ENCODE data around the gene BTF3.
"Not testable (repeated sequence)": the region's sequence is repeated elsewhere in the genome, so short reads cannot be mapped to it uniquely, and the experiment has no call there.

The BTF3 gene

DNA sequence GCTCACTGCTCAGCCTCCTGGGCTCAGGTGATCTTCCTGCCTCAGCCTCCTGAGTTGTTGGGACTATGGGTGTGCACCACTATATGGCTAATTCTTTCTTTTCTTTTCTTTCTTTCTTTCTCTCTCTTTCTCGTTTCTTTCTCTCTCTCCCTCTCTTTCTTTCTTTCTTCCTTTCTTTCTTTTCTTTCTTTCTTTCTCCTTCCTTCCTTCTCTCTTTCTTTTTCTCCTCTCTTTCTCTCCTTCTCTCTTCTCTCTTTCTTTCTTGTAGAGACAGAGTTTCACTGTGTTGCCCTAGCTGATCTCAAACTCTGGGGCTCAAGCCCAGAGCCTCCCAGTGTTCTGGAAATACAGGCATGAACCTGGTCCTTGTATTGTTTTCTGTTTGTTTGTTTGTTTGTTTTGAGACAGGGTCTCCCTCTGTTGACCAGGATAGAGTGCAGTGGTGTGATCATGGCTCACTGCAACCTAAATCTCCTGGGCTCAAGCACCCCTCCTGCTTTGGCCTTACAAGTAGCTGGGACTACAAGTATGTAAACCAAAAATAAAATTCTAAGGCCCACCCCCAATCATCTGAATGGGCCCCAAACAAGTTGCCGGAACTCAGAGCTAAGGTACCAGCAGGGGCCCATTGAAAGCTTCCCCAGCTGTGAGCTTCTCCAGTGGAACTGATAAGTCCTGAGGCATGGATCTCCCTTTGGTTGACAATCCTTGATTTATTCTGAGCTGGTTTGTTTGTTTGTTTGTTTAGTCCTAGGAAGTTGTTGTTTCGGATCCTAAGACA, 11.9 kb upstream of the BTF3 start:
- no peak for DNase-seq (ENCODE audit: low read depth)

DNA sequence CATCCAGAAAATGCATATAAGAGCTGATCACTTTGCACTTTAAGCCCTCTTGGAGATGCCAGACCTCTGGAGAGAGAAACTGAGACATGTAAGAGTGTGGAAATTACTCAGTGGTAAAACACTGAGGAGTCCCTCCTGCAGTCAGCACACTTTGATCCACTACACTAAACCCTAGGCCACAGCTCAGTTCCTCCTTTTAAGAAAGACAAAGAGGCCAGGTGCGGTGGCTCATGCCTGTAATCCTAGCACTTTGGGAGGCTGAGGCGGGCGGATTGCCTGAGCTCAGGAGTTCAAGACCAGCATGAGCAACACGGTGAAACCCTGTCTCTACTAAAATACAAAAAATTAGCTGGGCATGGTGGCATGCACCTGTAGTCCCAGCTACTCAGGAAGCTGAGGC, 11.0 kb upstream of the BTF3 start:
- DNase-seq (ENCODE audit: low read depth): not testable (repeated sequence)

DNA sequence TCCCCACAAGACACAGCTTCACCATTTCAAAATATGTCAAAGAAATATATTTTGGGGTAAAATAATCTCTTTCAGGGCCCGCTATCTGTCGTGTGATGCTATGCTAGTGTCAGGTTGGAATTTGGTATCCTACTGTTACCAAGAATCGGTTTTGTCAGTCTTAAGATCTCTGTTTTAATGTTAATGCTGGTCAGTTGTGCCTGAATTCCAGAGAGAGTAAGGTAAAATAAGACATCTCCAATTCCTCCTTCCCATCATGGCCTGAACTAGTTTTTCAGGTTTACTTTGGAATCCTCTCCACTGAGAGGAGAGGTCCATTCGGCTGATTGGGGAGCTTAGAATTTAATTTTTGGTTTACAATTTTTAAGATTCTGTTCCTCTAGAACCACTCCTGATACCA, 10.4 kb upstream of the BTF3 start:
- DNase-seq (ENCODE audit: low read depth): no peak

DNA sequence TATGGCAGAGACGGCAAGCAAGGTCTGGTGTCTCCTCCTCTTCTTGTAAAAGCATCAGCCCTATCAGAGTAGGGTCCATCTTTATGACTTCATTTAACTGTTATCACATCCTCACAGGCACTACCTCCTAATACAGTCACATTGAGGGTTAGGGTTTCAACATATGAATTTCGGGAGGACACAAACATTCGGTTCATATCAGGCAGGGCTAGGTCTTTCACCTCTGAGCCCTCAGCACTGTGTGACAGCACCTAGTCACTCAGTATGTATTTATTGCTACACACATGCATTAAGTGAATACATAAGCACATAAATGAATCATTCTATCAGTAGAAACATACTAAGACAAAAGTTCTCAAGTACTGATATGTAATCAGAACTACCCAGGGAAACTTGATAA, 9.4 kb upstream of the BTF3 start:
- DNase-seq (ENCODE audit: low read depth): no peak

DNA sequence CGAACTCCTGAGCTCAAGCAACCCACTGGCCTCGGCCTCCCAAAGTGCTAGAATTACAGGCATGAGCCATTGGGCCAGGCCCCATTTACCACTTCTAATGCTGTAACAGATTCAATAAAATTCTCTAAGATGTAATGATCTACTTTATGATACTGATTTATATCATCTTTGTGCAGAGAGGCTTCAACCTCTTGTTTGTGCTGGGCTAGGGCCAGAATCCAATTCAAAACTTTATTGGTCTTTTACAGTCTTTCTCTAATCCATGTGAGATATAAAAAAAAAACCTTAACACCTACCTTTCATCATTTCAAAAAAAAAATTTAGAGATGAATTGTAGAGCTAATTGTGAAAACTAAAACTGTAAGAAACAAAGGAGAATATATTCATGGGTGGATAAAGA, 8.2 kb upstream of the BTF3 start:
- DNase-seq (ENCODE audit: low read depth): no peak

DNA sequence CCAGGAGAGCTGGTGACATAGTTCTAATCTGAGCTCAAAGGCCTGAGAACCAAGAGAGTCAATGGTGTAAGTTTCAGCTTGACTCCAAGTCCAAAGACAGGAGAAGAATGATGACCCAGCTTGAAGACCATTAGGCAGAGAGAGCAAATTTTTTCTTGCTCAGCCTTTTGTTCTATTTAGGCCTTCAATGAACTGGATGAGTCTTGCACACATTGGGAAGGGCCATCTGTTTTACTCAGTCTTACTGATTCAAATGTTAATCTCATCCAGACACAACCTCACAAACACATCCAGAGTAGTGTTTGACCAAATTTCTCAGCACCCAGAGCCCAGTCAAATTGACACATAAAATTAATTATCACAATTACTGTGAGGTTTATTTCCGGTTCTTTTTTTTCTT, 7.1 kb upstream of the BTF3 start:
- DNase-seq (ENCODE audit: low read depth): no peak

DNA sequence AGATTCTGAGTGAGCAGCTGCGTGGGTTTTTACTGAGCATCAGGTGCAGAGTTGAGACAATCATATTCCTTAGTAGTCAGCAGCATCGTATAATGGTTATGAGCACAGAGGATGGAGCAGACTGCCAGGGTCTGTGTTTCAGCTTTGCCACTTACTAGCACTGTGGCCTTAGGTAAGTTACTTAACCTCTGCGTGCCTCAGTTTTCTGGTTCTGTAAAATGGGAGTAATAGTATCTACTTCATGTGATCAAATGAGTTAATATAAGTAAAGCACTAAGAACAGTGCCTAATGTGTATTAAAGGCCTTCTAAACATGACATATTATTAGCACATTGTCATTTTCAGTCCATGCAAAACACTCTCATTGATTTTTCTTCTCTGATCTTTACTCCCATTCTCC, 4.8 kb upstream of the BTF3 start:
- DNase-seq (ENCODE audit: low read depth): no peak

DNA sequence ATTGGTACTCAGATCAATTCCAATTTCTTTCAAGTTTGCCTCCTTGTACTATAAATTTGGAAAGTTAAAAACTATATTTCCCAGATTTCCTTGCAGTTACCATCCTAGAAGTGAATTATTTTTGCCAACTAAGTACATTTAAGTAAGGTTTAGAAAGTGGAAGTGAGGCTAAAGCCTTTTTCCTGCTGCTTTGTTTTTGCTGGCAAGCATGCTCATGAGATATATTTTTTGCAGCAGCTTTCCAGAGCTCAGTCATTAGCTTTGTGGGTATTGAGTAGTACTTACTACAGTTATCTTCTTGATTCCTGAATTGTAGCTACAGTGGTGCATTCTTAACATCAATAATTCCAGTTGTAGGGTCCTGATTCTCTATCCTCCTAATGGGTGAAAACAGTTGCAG, 3.5 kb upstream of the BTF3 start:
- no peak for DNase-seq (ENCODE audit: low read depth)

DNA sequence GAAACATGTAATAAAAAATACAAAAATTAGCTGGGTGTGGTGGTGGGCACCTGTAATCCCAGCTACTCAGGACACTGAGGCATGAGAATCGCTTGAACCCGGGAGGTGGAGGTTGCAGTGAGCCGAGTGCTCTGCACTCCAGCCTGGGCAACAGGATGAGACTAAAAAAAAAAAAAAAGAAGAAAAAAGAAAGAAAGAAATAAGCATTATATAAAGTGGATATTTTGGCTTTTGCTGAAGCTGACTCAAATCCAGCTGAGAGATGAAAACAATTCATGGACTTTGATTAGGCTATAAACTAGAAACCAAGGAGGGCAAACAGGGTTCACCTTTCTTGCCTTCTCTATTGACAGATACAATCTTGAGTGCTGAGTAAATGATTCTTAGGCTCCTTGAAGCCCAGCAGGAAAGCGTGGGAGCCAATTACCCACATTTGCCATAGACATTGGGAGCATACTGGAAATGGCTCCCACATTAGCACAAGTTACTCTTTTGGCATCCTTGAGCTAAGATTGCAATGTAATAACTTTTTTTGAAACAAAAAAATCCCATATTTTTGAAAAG, 2.4 kb upstream of the BTF3 start:
- DNase-seq (ENCODE audit: low read depth): no peak

DNA sequence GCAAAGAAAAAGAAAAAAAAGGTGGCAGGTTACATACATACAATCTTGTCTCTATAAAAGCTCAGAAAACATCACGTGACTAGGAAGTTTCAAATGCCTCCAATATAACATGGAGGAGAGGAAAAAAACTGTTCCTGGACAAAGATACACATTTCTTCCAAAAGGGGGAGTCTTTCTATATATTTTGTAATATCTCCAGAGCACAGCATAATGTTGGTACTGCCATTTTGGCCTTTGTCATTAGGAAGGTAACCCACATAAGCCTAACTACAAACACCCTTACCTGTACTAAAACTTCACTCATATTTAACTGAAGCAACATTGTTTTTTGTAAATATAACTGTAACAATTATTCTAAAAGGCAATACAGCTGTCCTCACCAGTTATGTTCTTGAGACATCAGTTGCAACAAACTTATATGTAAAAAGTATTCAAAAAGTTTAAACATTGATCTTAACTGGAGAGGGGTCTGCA, 1.2 kb upstream of the BTF3 start:
- no peak for DNase-seq (ENCODE audit: low read depth)

DNA sequence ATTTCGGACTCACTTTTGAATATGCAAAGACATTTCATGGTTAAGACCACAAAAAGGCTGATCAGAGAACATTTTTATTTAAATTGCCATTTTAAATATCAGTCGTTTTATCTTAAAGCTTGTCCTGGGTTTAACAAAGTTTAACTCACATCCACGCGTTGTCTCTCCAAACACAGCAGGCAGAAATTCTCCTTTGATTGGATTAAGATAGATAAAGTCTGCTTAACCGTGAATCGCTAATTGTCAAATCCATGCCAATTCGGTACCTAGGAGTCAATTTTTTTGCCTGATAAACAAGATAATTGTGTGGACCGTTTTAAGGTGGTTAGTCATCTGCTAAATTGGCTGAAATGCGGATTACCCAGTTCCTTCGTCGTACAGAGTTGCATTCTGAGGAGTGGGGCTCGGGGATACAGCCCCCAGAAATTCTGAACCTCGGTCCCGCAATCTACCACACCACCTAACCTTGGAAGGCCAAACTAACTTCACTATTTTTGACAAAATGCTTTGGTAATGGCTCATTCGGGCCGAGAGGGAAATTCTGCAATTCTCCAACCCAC, 665 bp upstream of the BTF3 start:
- DNase-seq (ENCODE audit: low read depth): no peak

DNA sequence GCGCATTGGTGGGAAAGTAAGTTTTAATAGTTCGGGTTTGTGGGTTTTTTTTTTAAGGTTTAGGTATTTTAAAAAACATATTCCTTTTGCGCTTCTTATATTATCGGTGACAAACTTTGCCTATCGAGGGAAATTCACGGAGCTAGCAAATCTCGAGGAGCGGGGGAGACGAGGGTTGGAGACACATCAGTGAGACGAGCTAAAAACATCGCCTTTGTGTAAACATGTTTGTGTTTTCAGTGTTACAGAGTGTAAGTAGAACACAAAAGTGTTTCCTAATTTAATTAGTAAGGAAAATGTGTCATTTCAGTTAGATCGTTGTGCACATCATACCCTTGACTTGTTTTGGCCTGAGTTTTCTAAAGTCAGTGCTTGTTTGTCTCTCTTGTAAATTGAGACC, 945 bp downstream of the BTF3 start:
- no peak for DNase-seq (ENCODE audit: low read depth)

DNA sequence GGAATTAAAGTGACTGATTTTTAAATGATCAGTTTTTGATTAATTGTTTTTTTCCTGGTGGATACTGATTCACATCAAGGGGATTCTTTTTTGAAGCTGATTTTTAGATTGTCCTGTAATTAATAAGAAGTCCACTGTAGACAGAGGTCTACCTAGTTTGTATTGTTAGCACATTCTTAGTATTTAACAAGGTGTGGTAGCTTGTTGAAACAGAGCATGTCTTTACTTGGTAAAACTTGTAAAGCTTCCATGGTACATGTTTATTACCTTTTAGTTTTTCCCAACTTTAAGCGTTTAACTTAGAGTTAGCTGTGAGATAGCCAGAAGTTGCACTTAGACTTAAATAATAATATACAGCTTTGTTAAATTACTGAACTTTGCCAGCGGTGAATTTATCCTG, 1.5 kb downstream of the BTF3 start:
- no peak for DNase-seq (ENCODE audit: low read depth)

DNA sequence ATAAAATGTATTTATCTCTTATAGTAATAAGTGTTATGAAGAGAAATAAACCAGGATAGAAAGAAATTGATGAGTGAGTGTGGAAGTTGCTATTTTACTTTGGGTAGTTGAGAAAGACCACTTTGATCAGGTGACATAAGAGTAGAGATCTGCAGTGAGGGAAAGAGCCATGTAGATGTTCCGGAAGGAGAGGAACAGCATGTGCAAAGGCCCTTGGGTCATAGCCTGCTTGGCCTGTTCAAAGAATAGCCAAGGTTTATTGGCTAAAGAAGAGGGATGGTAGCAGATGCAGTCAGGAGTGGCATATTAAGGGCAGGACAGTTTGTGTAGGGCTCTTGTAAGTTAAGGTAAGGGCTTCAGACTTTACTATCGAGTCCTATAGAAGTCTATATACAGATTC, 3.2 kb downstream of the BTF3 start:
- DNase-seq (ENCODE audit: low read depth): no peak

DNA sequence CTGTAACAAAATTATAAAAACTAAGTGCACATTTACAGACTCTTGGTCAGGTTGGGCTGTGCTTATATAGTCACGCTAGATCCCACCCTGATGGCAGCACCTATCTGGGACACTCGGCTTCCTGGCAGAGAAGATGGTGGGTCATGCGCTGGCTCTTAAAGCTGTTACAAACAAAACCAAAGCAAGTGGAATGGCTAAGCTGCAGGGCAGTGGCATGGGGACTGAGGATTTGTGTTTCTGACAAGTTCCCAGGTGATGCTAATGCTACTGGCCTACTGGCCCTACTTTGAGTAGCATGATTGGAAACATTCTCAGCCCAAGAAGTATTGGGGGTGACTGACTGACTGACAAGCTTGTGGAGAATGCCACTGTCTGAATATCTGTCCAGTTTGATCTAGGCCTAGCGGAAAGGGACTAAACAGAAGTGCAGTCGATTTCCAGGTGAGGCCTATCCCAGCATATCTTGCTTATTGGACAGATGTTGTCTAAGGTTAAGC, 8.3 kb downstream of the BTF3 start:
- no peak for DNase-seq (ENCODE audit: low read depth)

DNA sequence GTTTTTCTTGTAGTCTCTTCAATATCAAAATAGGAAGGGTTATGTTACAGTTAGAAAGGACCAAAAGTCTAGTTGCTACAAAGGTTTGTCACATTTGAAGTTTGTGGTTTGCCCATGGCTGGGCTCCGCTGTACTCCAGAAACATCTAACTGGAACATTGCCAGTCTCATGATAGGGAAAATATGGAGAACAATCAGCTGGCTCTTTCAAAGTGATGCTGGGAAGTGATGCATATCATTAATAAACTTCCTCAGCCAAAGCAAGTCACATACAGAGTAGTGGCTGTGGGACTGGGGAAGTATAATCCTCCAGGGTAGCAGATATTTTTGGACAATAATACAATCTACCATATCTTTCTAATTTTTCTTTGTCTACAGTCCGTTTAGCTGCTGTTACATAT, 8.8 kb downstream of the BTF3 start:
- no peak for DNase-seq (ENCODE audit: low read depth)

DNA sequence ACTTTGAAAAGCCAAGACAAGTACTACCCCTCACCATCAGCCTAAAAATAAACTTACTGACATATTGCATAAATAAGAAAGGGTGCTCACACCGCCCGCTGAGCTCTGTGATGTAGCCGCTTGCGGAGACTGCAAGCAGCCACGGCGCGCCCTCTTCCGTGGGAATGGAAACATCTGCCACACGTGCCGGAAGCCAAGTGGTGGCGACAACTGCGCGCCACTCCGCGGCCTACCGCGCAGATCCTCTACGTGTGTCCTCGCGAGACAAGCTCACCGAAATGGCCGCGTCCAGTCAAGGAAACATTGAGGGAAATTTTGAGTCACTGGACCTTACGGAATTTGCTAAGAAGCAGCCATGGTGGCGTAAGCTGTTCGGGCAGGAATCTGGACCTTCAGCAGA, 10.3 kb downstream of the BTF3 start:
- DNase-seq (ENCODE audit: low read depth): not testable (repeated sequence)

DNA sequence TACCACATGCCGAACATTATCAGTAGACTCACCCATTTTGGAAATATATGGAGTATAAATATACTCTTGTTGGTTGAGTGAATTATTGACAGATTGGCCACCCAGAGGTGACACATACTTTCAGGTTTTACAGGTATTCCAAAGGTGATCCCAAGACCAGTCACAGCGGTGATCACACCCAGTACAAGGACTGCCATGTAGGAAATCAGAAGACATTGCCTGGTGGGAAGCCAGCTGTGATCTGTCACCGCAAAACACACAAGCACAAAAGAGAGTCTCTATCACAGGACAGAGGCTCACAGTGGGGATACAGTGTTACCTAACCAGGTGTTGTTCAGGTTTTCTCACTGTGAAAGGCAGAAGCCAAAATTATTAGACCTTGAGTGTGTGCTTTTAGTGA, 15.8 kb downstream of the BTF3 start:
- no peak for DNase-seq (ENCODE audit: low read depth)

DNA sequence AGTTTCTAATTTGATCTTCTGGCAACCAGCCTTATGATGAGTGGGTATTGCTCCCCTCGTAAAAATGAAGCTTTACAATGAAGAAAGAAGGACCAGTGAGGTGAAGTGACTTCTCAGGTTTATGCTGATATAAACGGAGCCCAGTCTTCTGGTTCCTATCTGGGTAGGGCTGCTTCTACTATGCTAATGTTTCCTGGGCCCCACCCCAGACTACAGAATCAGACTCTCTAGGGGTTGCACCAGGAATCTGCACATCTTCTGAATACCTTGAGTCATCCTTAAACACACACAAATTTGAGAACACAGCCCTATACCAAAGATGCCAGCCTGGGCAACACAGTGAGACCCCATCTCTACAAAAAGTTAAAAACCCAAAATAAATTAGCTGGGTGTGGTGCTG, 16.2 kb downstream of the BTF3 start:
- no peak for DNase-seq (ENCODE audit: low read depth)

DNA sequence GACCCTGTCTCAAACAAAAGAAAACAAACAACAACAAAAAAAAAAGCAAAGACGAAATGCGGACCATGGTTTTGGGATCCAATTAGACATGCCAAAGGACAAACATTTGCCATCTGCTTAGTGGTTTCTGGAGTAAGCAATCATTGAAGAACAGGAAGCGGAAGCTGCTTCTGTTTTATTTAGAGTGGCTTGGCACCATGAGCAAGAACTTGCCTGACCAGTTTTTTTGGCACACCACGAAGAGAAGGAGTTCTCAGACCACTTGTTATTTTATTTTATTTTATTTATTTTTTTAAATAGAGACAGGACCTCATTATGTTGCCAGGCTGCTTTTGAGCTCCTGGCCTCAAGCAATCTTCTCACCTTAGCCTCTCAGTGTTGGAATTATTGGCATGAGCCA, 17.0 kb downstream of the BTF3 start:
- no peak for DNase-seq (ENCODE audit: low read depth)

DNA sequence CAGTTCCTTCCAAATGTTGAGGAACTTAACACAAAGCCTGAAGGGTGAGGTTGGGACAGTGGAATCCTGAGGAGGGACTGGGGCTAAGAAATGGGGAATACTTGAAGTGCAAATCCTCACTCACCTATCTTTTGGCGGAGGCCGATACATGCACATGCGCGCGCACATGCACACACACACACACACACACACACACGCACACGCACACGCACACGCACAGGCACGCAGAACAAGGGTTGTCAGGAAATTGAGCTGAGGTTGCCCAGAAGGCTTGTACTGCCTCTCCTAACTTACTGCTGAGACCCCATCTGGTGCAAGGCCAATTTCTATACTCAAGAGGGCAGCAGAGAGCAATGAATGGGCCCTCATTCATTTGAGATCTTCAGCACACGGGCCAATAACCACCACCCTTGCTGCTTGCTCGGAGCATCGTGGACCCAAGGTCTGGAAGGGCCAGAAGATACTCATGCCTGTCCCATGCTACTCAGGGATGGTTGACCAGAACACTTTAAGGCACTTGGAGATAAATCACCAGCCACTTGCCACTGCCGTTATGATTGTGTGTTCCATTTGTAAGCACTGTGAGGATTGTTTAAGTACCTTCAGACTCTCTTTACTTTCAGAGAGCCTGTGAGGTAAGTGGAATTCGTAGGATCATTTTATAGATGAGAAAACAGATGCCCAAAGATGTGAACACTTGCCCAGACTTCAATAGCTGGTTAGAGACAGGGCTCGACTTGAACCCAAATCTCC, 21.5 kb downstream of the BTF3 start:
- DNase-seq (ENCODE audit: low read depth): peak; percentile 67

DNA sequence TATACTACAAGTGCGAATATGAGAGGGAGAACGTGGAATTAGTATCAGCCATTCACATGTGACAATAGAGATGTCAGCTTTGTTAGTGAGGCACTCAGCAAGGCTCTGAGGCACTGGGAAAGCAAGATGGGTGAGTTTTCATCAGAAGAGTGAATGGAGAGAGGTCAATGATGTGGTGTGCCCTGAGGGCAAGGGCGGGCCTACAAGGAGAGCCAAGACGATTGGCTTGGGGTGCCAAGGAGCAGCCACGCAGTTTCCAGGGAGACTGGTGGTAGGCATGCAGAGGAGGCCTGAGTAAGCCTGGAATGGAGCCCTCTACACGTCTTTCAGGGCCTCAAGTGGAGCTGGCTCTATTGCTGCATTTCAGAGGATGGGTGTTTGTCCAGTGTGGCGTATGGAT, 24.7 kb downstream of the BTF3 start:
- DNase-seq (ENCODE audit: low read depth): no peak

DNA sequence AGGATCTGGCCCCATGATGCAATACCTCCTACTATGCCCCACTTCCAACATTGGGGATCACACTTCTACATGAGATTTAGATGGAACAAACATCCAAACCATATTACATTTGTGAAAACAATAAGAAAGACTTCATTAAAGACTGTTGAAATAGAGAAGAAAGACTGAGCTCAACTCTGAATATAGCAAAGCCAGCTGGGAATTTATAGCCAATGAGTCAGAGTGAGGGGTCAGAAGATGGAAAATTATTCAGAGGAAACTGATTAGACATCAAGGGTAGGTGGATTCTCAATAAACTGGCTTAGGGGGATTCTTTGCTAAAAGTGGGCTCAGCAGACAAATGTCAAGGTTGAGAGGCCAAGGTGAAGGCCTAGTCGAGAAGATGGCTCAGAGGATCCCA, 25.6 kb downstream of the BTF3 start:
- DNase-seq (ENCODE audit: low read depth): no peak

Measured in GM04504 (cell line).